ENCODE data around the gene VCX3B.
"Not testable (repeated sequence)": the region's sequence is repeated elsewhere in the genome, so short reads cannot be mapped to it uniquely, and the experiment has no call there.

Gene VCX3B

DNA sequence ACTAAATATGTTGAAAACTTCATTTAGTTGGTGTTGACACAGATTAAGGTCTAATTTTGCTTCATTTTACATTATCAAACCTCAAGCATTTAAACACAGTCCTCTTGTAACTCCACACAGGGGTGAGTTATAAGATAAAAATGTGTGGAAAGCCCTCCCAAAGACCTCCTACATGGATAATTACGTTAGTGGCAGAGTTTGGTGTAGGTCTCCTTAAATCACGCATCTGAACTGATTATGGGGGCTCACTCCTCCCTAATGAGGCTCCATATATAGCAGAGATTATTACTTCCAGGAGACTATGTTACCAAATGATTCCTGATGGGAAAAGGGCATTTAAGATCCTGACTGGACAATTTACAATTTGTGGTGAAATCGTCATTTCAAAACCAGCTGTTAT lies 32.2 kb upstream of the VCX3B start:
- TF ChIP-seq, protein P1, sequence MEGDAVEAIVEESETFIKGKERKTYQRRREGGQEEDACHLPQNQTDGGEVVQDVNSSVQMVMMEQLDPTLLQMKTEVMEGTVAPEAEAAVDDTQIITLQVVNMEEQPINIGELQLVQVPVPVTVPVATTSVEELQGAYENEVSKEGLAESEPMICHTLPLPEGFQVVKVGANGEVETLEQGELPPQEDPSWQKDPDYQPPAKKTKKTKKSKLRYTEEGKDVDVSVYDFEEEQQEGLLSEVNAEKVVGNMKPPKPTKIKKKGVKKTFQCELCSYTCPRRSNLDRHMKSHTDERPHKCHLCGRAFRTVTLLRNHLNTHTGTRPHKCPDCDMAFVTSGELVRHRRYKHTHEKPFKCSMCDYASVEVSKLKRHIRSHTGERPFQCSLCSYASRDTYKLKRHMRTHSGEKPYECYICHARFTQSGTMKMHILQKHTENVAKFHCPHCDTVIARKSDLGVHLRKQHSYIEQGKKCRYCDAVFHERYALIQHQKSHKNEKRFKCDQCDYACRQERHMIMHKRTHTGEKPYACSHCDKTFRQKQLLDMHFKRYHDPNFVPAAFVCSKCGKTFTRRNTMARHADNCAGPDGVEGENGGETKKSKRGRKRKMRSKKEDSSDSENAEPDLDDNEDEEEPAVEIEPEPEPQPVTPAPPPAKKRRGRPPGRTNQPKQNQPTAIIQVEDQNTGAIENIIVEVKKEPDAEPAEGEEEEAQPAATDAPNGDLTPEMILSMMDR (IDR thresholded peaks at IDR 0.05; ENCODE audit: poor library complexity, severe bottlenecking), result no peak
- no peaks in the 10 kb centered on the region for H3K4me1 ChIP-seq (ENCODE audit: insufficient read depth, poor library complexity, severe bottlenecking)
- no peaks in the 10 kb centered on the region for H3K36me3 ChIP-seq (ENCODE audit: low read depth)
- ATAC-seq (ENCODE audit: low read depth), result no peak
- H3K27me3 ChIP-seq (ENCODE audit: insufficient read depth, poor library complexity, severe bottlenecking), result no peaks in the 10 kb centered on the region
- H3K27ac ChIP-seq (ENCODE audit: poor library complexity, severe bottlenecking), result no peak overlapping the region
- DNase-seq (ENCODE audit: low spot score), result no peak
- H3K4me3 ChIP-seq (ENCODE audit: severe bottlenecking), result no peak overlapping the region
- H3K9me3 ChIP-seq (ENCODE audit: severe bottlenecking), result no peaks in the 10 kb centered on the region

DNA sequence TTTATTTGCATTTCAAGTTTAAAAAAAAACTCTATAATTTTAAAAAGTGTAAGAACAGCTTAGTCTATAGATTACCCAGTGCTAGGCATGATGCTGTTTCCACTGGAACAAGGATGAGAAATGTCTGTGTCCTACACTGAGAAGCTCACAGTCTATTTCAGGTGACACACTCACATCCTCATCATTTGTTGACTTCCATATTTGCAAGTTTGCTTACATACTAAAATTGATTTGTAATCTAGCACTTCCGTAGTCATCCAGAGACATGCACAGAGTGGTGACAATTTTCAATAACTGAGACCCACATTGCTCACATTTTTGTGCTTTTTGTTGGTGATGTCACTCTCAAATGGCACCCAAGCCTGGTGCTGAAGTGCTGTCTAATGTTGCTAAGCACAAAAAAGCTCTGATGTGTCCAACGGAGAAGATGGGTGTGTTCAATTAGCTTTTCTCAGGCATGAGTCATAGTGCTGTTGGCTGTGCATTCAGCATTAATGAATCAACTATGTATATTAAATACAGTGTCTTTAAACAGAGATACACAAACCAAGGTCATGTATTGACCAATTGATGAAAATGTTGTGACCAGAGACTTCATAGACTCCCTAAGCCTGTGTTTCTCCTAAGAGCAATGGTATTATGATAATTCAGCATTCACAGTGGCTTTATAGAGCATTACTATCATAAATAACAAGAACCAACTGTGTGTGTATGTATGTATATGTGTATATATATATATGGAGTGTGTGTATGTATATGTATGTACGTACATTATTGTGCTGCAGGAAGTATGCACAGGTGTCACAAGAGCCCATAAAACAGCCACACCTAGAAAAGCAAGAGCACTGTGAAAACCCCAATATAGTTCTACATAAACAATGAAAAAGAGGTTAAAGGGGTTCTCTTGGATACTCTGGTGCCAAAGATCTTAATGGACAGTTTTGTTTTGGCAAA lies 31.2 kb upstream of the VCX3B start:
- Histone ChIP-seq H3K27me3 (ENCODE audit: insufficient read depth, poor library complexity, severe bottlenecking) (no peaks in the 10 kb centered on the region), H3K4me1 (ENCODE audit: insufficient read depth, poor library complexity, severe bottlenecking) (no peaks in the 10 kb centered on the region), H3K9me3 (ENCODE audit: severe bottlenecking) (no peaks in the 10 kb centered on the region), H3K36me3 (ENCODE audit: low read depth) (no peaks in the 10 kb centered on the region), H3K27ac (ENCODE audit: poor library complexity, severe bottlenecking) (no peak overlapping the region), H3K4me3 (ENCODE audit: severe bottlenecking) (no peak overlapping the region)
- ATAC-seq (ENCODE audit: low read depth) (peak; percentile 61; the same call in 2 of the 3 replicates), DNase-seq (ENCODE audit: low spot score) (no peak)
- TF ChIP-seq, protein P1 (IDR thresholded peaks at IDR 0.05; ENCODE audit: poor library complexity, severe bottlenecking), result no peak

DNA sequence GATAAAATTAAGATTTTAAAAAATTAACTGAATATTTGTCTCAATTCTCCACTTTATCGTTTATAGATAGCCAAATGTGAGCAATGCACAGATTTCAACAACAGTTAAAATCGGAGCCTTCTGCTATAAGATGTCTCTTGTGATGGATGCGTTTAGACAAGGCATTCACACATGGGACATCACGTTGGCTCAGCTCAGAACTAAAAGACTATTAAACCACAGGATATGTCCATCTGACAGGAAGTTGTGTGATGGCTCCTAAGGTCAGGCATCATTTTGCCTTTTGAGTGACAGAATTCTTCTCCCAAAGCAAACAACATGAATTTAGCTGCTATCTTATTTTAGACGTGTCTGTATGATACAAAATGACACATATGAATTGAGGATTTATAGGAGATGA lies 17.3 kb upstream of the VCX3B start:
- H3K4me1 ChIP-seq (ENCODE audit: insufficient read depth, poor library complexity, severe bottlenecking), result no peaks in the 10 kb centered on the region
- ATAC-seq (ENCODE audit: low read depth) (no peak), DNase-seq (ENCODE audit: low spot score) (no peak)

DNA sequence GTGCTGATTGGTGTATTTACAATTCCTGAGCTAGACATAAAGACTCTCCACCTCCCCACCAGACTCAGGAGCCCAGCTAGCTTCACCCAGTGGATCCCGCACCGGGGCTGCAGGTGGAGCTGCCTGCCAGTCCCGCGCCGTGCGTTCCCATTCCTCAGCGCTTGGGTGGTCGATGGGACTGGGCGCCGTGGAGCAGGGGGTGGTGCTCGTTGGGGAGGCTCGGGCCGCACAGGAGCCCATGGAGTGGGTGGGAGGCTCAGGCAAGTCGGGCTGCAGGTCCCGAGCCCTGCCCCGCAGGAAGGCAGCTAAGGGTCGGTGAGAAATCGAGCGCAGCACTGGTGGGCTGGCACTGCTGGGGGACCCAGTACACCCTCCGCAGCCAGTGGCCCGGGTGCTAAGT lies 12.3 kb upstream of the VCX3B start:
- H3K27me3 ChIP-seq (ENCODE audit: insufficient read depth, poor library complexity, severe bottlenecking); H3K4me3 ChIP-seq (ENCODE audit: severe bottlenecking); H3K4me1 ChIP-seq (ENCODE audit: insufficient read depth, poor library complexity, severe bottlenecking); H3K27ac ChIP-seq (ENCODE audit: poor library complexity, severe bottlenecking); H3K36me3 ChIP-seq (ENCODE audit: low read depth); ATAC-seq (ENCODE audit: low read depth); DNase-seq (ENCODE audit: low spot score); H3K9me3 ChIP-seq (ENCODE audit: severe bottlenecking): not testable (repeated sequence)

More for the DNA sequence above, 17.3 kb upstream of the VCX3B start:
- no peaks in the 10 kb centered on the region for H3K27me3 ChIP-seq (ENCODE audit: insufficient read depth, poor library complexity, severe bottlenecking)
- no peaks in the 10 kb centered on the region for H3K9me3 ChIP-seq (ENCODE audit: severe bottlenecking)
- H3K4me3 ChIP-seq (ENCODE audit: severe bottlenecking), result no peak overlapping the region
- H3K27ac ChIP-seq (ENCODE audit: poor library complexity, severe bottlenecking), result no peak overlapping the region
- no peaks in the 10 kb centered on the region for H3K36me3 ChIP-seq (ENCODE audit: low read depth)
- TF ChIP-seq, protein P1 (IDR thresholded peaks at IDR 0.05; ENCODE audit: poor library complexity, severe bottlenecking), result no peak

DNA sequence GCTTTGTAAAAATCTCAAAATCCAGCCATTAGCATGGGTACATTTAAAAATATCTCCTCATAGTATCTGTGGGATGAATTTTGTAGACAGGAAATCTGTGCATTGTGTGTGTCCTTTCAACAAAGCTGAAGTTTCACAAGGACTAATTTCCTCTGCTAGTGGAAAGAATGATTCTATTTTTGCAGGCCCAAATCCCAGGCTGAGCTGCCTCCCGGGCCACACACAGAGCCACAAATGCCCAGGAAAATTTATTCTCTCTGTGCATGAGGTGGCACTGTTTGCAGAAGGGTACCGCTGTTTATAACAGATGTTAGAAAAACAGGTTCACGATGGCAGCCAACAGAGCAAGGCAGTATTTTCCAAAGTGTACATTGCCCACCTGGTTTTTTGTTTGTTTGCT lies 11.0 kb upstream of the VCX3B start:
- Histone ChIP-seq H3K27me3 (ENCODE audit: insufficient read depth, poor library complexity, severe bottlenecking) (no peaks in the 10 kb centered on the region), H3K4me1 (ENCODE audit: insufficient read depth, poor library complexity, severe bottlenecking) (no peaks in the 10 kb centered on the region), H3K4me3 (ENCODE audit: severe bottlenecking) (no peak overlapping the region), H3K36me3 (ENCODE audit: low read depth) (no peaks in the 10 kb centered on the region), H3K9me3 (ENCODE audit: severe bottlenecking) (no peaks in the 10 kb centered on the region), H3K27ac (ENCODE audit: poor library complexity, severe bottlenecking) (no peak overlapping the region)
- no peak for ATAC-seq (ENCODE audit: low read depth)
- TF ChIP-seq, protein P1 (IDR thresholded peaks at IDR 0.05; ENCODE audit: poor library complexity, severe bottlenecking), result no peak
- DNase-seq (ENCODE audit: low spot score), result no peak

Measured in RWPE2 (cell line).